ENCODE results near the gene CACFD1.

Gene CACFD1

DNA sequence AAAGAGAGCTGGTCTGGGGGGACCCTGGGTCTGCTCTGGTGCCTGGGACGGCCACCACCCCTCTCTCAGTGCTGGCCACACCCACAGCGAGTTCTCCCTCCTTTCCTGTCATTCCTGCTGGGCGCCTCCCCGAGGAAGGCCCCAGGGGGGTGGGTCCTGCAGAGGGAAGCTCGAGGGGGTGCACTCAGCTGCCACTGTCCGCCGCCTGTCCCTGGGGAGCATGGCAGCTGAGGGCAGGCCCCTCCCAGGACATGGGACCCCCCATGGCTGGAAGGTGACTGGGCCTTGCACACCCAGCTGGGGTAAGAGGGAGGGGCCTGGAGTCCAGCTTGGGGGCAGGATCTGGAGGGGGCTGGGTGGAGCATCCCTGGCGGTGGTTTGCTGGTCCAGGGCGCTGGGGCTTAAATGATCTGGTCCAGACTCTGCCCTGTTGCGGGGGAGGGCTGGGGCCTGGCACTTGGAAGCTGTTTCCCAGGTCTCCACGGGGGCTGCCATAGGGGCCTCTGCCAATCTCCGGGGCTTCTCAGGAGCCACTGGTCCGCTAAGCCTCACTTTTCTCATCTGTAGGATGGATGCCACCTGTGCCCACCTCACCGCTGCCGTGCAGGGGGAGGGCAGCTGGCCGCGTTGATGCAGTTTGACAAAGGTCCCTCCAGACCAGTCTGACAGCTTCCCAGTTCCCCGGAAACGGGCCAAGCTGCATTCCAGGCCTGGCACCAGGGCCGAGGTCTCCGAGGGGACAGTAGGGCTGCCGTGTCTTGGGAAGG, 25.1 kb downstream of the CACFD1 start:
- DNase-seq, result no peak

DNA sequence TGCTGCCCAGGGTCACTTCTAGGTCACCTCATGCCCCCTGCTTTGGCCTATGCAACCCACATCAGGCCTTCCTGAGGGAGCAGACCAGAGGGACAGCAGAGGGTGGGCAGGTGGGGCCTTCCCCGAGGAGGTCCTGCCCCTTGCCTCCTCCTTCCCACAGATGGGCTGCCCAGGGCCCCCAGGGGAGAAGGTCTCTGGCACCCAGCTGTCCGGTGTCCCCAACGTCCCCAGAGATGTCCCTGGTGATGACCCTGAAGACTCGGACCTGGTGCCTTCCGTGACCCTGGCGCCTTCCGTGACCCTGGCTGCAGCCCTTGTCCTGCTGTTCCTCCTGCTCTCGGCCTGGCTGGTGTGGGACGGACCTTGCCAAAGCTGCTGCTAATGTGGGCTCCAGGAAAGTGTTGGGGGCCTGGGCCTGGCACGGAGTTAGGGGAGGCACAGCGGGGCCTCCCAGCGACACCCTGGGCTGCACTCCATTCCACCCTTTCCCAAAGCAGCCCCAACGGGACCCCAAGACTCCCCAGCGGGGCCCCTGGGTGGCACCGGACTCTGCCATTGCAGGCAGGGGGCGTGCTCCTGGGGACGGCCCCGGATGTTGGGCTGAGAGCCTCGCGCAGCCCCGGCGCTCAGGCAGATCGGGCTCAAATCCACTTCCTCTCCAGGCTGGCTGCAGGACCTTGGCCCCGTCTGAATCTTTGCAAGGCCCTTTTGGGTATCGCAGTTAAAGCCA, 25.9 kb downstream of the CACFD1 start:
- DNase-seq, result no peak

DNA sequence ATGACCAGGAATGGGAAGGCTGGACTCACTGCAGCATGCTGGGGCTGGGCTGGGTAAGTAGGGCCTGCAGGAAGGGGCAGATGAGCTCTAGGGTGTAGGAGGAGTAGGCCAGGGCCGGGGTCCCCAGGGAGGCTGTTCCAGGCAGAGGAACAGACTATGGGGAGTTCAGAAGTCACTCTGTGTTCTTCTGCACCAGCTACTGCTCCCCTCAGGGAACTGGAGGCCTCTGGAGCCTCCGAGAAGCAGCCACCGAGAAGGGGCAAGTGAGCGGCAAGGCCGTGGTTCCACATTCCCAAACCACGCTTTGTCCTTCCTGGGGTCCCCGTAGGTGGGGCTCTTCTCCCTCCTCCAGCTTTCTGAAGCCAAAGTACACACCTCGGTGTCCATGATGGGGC, 27.6 kb downstream of the CACFD1 start:
- DNase-seq, result no peak

DNA sequence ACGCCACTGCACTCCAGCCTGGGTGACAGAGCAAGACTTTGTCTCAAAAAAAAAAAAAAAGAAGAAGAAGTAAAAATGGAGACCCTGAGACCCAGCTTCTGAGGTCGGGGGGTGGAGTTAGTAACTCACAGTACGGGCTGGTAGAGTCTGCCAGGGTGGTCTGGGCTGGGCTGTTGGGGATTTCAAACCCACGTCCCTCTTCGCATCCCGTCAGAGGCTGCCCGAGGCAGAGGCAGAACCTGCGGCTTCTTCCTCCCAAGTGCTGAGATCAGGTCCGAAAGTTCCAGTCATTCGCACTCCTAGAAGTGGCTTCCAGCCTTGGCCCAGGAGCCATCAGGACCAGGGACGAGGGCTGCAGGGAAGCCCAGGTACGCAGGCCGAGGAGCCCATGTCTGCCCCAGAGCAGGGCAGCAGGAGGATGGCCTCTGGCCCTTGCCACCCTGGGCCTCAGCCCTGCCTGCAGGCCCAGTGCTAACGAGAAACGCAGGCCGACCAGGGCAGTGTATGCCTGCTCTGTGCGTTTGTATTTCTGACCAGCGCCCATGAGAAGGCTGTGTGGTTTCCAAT, 29.0 kb downstream of the CACFD1 start:
- DNase-seq, result no peak

DNA sequence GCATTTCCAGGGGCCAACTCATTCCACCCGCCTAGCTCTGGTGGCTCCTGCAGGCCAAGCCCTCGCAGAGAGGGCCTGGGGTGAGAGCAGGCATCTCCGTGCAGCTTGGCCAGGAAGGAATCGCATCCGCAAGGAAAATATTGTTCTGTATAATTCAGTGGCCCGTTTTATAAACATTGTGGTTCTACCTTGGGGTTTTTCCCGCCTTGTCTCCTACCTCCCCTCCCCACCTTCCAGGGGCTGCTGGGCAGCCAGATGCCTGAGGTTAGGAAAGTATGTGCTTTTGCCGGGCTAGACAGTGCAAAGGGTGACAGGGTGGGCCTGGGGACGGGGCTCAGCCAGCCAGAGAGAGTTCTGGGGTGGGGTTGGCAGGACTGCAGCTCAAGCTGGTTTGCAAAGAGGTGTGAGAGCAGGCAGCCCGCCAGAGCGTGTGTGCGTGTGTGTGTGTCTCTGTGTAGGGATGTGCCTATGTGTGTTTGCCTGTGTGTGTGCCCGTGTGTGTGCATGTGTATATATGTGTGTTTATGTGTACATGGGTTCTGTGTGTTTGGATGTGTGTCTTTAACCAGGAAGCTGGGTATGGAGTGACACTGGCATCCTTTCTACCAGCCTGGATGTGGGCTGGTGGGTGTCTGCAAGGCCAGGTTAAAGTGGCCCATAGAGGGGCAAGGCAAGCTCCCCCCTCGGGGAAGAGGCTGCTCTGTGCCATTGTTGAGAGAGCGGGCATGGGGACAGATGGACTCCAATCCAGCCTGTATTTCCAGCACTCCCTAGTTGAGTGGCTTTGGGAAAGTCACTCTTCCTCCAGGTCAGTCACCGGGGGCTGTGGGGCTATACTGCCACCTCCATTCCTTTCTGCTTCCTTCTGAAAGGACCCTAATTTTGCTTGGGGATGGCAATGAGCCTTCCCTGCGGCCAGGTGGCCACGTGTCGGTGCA, 29.7 kb downstream of the CACFD1 start:
- no peak for DNase-seq

DNA sequence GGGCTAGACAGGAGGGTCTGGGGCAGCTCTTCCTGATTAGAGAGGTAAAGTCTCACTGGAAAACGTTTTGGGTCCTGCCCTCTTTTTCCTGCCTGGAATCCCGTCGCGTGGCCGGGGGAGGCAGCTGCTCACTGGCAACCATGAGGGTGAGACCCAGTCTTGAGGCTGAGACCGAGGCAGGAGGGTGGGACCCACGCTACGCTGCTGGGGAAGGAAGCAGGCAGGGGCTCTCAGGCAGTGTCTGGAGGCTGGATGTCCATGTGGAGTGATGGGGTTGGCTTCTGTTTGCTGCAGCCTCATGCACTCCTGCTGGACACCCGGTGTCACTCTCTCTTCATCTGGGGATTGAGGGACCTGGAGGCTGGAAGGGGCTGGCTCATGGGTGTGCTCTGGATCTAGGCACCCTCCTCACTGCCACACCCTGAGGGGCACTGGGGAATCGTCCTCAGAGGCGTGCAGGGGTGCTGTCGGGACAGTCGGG, 30.5 kb downstream of the CACFD1 start:
- DNase-seq, result no peak

DNA sequence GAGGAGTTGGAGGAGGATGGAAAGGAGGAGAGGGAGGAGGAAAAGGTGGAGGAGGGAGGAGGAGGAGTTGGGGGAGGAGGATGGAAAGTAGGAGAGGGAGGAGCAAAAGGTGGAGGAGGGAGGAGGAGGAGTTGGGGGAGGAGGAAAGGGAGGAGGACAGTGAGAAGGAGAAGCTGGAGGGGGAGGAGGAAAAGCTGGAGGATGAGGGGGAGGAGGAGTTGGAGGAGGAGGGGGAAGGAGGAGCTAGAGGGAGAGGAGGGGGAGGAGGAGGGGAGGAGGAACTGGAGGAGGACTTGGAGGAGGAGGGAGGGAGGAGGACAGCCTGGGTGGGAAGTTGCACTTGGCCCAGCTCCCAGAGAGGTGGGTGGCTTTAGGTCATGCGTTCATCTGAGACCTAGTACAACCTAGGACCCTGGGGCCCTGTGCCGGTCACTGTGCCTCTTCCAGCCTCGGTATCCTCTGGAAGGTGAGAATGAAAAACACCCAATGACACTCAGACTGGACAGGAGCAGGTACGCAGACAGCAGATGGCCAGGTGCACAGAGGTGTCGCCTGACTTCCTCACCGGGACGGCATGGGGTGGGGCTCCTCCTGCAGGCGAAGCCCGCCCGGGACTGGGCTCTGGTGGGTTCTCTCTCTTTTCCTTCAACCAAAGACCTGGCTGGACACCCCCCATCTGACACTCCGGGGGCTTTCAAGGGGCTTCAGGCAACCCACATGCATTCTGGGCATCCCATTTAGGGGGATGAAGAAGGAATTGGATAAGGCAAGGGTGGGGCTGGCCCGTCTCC, 31.3 kb downstream of the CACFD1 start:
- no peak for DNase-seq

DNA sequence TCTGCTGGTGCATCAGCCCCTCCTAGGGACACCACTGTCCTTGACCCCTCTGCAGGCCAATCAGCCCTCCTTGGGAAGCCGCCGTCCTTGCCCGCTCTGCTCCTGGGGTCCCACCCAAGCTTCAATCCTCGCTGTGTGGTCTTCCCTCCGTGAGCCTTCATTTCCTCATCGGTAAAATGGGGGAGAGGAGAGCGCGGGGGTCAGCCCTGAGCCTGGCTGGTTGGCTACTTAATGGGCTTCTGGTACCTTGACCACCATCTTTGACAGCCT, 31.8 kb downstream of the CACFD1 start:
- DNase-seq, result no peak

DNA sequence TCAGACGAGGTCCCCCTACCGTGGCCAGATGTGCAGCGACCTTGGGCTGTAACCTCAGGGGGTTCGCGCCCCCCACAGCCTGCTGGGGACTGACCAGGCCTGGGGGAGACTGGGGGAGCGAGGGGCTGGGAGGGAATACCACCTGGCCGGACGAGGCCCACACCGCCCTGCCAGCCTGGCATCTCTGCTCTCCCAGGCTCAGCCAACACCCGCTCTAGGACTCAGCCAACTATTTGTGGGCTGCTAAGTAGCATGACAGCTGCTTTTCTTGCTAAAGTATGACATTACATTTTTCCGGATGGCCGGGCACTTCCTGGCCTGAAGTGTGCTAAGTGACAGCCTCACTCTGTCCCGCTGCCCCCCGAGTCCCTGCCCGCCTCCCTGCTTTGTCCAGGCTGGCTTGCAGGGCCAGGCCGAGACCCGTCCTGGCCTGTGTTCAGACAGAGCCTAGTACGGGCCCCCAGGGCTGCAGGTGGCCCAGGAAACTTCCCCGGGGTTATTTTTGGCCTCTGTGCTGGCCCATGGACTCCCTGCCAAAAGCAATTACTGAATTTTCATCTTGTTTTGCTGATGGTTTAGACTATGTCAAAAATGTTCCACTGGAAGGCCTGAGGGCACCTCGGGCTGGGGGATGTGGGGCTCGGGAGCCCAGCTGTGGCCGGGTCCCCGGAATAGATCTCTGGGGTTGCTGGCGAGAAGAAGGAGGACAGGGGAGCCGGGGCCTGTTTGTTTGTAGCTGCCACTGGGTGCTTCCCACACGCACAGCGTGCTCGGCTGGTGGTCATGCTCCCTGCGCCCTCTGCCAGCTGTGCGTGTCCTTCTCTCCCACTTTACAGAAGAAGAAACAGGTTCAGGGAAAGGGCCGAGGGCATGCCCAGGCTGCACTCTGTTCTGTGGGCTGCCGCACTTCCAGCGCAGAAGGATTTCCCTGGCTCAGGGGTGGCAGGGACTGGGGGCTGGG, 32.6 kb downstream of the CACFD1 start:
- no peak for DNase-seq

DNA sequence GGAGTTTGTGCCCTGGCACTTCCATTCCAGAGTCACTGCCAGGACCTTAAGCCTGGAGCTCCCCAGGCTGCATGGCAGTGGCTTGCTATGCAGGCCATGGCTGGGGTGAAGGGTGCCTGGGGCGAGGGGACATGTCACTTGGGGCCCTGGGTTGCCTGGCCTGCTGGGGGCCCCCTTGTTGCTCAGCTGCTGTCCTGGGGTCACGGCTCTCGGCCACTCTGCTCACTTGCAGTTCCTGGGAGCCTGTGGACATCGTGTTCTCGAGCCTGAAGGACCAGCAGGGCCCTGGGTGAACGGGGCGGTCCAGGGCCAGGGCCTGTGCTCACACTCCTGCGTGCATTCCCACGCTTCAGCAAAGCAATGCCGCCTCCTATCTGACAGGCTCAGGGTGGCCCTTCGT, 33.6 kb downstream of the CACFD1 start:
- DNase-seq, result no peak

DNA sequence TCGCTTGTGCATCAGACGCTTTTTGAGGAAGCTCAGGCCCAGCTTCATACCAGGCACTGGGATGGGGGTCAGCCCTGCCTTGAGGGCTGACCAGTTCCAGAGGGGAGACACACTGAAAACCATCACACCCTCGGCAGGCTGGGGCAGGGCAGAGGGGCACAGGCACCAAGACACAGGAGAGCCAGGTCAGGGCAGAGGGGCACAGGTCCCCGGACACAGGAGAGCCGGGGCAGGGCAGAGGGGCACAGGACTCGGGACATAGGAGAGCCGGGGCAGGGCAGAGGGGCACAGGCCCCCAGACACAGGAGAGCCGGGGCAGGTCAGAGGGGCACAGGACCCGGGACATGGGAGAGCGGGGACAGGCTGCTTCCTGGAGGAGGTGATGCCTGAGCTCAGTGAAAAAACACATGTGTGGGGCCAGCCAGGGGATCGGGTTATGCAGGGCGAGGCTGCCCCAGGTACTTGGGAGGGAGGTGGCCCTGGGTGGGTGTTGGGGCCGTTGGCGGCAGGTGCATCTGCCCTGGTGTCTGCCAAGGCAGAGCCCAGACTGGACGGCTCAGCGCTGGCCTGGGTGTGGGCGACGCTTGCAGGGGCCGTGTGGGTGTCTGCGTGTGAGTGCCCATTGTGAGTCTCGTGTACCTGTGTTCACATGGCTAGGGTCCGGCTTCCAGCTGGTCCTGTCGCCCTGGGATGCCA, 34.2 kb downstream of the CACFD1 start:
- DNase-seq, result no peak

DNA sequence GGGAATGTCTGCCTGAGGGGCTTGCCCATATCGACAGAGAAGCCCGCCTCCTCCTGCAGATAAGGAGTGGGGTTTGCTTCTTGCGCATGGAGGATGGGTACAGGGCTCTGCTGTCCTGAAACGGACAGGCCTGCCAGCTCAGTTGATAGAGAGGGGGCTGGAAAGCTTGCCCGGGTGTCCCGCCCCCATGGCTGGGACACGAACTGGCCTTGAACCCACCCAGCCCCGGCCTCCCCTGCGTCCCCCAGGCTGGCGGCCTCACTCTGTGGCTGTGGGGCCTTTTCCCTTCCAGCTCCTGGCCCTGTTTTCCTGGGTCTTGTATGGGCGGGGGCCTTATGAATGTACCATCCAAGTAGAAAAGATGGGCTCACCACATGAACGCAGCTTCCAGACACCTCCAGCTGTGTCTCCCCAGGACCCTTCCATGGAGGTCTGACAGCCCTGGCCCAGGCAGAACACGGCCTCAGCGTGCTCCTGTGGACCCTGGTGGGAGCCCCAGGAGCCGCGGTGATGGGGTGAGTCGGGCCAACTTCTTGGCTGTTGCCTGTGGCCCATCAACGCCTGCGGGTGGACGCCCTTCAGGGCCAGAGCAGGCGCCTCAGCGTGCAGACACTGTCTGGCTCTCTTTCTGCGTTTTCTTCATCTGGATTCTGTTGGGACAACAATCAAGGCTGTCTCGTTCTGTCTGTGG, 35.0 kb downstream of the CACFD1 start:
- no peak for DNase-seq

DNA sequence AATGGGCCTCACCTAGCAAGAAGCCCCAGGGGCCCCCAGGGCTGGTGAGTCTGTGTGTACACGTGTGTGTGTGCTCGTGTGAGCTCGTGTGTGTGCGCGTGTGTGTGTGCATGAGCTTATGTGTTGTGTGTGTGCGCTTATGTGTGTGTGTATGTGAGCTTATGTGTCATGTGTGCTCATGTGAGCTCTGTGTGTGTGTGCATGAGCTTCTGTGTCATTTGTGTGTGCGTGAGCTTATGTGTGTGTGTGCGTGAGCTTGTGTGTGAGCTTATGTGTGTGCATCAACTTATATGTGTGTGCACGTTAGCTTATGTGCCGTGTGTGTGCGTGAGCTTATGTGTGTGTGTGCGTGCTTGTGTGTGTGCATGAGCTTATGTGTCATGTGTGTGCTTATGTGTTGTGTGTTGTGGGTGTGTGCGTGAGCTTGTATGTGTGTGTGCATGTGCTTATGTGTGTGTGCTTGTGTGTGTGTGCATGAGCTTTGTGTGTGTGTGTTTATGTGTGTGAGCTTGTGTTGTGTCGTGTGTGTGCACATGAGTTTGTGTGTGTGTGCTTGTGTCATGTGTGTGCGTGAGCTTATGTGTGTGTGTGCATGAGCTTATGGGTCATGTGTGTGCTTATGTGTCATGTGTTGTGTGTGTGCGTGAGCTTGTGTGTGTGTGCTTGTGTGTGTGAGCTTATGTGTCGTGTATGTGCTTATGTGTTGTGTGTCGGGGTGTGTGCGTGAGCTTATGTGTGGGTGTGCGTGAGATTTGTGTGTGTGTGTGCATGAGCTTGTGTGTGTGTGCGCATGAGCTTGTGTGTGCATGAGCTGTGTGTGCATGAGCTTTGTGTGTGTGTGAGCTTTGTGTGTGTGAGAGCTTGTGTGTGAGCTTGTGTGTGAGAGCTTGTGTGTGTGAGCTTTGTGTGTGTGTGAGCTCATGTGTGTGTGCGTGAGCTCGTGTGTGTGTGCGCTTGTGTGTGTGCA, 35.8 kb downstream of the CACFD1 start:
- no peak for DNase-seq

DNA sequence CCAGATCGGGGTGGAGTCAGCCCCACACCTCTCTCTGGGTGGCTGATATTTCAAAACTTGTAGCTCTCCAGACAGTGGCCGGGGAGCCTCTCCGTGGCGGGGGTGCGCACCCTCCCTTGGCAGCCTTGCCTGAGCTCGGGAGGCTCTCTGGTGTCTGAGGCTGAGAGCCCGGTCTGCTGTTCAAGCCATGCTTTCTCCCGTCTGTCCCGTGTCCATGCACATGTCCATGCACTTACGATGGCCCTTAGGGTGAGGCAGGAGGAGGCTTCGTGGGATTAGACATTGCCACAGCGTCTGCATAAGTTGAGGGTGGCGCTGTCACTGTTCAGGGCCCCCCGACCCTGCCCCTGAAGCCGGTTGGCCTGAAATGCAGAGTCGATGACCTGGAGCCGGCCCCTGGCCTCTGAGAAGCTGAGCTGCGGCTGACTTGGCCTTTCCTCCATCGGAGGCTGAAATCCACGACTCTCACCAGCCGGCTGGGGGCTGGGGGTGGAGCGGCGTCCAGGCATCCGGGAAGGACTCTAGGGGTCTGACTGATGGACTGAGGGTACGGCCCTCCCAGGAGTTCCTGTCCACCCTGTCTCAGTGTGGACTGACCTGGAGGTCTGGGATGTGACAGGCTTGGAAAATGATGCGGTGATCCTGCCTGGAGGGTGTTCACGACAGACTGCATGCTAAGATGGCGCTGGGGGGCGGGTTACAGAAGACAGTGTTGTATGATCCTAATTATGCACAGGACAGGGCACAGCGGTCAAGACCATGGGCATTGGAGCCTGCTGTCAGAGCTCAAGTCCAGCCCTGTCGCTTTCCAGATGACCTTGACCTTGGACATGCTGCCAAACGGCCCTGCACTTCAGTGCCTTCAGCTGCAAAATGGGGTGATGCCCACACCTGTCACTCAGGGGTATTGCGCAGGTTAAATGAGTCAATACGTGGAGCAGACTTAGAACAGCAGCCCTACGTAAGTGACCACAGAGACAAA, 37.4 kb downstream of the CACFD1 start:
- no peak for DNase-seq

DNA sequence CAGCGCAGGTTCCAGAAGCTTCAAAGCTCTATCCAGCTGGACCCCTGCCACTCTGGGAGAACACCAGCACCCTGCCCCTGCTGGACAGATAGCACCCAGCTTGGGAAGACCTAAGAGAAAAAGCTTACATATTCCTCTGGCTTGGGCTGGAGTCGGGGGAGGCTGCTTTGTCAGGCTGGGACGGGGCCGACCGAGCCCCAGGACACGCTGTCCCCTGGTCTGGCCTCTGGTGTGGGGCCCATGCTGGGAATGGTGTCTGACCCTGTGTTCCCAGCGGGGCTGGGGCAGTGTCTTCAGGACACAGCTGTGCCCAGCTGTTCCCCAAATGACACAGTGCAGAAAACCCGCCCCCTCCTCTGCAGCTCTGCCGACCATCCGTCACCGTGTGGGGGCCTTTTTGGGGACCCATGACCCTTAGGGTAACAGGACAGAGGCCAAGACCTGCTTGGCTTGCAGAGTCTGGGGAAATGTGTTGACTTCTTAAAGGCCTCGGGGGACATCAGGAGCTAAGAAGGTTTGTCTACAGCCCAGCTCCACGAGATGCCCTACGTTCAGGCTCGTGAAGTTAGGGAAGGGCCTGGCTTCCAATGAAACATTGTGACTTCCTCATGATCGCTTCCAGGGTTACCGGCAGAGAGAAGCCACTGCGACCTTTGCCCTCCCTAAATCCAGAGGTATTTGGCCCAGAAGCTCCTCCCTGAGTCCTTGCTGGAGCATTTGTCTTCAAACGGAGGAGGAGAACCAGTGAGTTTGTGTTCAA, 39.5 kb downstream of the CACFD1 start:
- no peak for DNase-seq

DNA sequence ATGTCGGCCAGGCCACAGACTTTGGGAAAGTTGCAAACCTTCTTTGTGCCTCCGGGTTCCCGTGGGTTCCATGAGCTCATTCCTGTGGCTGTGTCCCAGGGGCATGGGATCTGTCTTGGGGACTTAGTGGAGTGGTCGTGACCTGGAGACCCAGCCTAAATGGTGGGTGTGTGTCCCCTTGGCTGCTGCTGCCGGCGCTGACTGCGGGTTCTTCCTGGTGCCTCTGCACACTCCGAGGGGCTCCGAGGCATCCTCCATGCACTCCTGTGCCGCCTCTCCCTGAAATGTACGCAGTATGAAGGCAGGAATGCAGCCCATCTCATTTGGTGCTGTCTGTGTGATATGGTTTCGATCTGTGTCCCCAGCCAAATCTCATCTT, 40.1 kb downstream of the CACFD1 start:
- DNase-seq, result no peak

All from C1 segment of cervical spinal cord (tissue), 14 donors.